ENCODE results near the gene TIMM50.
"Not testable (repeated sequence)": the region's sequence is repeated elsewhere in the genome, so short reads cannot be mapped to it uniquely, and the experiment has no call there.

The TIMM50 gene

GRCh38 chr19:39480337-39481228 is at the start of gene TIMM50:
Gene TIMM50 (plus strand): TSS chr19:39480838. CDS start chr19:39480854, 16 bp downstream.
- peak; percentile 99 for DNase-seq

- no peak for DNase-seq
These were observed 48.0 kb upstream of the TIMM50 start for GRCh38 chr19:39432677-39433025.

GRCh38 chr19:39433480-39434079 is 47.1 kb upstream of the TIMM50 start:
- no peak for DNase-seq

- DNase-seq: no peak
These were observed 46.2 kb upstream of the TIMM50 start for GRCh38 chr19:39434123-39435076.

GRCh38 chr19:39435499-39436349 is 44.9 kb upstream of the TIMM50 start, which contains the start of gene RPS16:
Gene RPS16 (minus strand): TSS chr19:39435949. CDS start chr19:39435895, 54 bp downstream.
- peak; percentile 100 for DNase-seq

- no peak for DNase-seq
These were observed 44.3 kb upstream of the TIMM50 start for GRCh38 chr19:39436350-39436716.

- DNase-seq: no peak
These were observed 42.2 kb upstream of the TIMM50 start for GRCh38 chr19:39438270-39438934.

- no peak for DNase-seq
These were observed 35.9 kb upstream of the TIMM50 start for GRCh38 chr19:39444598-39445195.

- peak; percentile 94 for DNase-seq
These were observed 35.2 kb upstream of the TIMM50 start, which contains the start of gene SUPT5H for GRCh38 chr19:39445196-39446111. Gene SUPT5H (plus strand): TSS chr19:39445582. CDS start chr19:39445891, 309 bp downstream.

- DNase-seq: no peak
These were observed 34.1 kb upstream of the TIMM50 start for GRCh38 chr19:39446365-39447084.

- no peak for DNase-seq
These were observed 32.4 kb upstream of the TIMM50 start for GRCh38 chr19:39448271-39448670.

GRCh38 chr19:39449116-39449797 is 31.4 kb upstream of the TIMM50 start:
- DNase-seq: no peak

GRCh38 chr19:39451257-39451656 is 29.4 kb upstream of the TIMM50 start:
- DNase-seq: not testable (repeated sequence)

GRCh38 chr19:39463403-39463802 is 17.2 kb upstream of the TIMM50 start:
- DNase-seq: no peak

GRCh38 chr19:39465956-39466747 is 14.5 kb upstream of the TIMM50 start:
- no peak for DNase-seq

- no peak for DNase-seq
These were observed 12.7 kb upstream of the TIMM50 start for GRCh38 chr19:39467941-39468340.

GRCh38 chr19:39469036-39469435 is 11.6 kb upstream of the TIMM50 start:
- DNase-seq: no peak

GRCh38 chr19:39469567-39469966 is 11.1 kb upstream of the TIMM50 start:
- DNase-seq: no peak

Measured in stimulated activated CD4-positive, alpha-beta T cell treated with anti-CD3 and anti-CD28 coated beads, Interleukin-12 subunit alpha, Interleukin-12 subunit beta, amount 100 ng/mL, for 4 hours (primary cell).